Measurements from ENCODE around the gene VEGFC. TPM values are rescaled to one million over a fixed set of nuclear protein-coding genes. Genes with fewer than 3 reads are reported as not detected.

The VEGFC gene
- total RNA-seq, 4 donors from 2014 or later, result 34.4 to 58.7 (median 43.0) TPM

GRCh38 chr4:176676901-176677300 lies 115.8 kb downstream of the VEGFC start:
- WGBS, 2 donors, result 77 to 85% methylated on average over 4 of the region's 4 CpGs
- Histone ChIP-seq H3K27ac (no peak overlapping the region), H3K4me3 (replicated peaks in 1 of 3) (no peak overlapping the region), H3K36me3 (no peaks in the 10 kb centered on the region), H3K4me1 (no peaks in the 10 kb centered on the region), H3K9me3 (no peaks in the 10 kb centered on the region), H3K27me3 (no peaks in the 10 kb centered on the region)
- TF ChIP-seq CTCF (IDR thresholded peaks at IDR 0.05), result no peak
- no peak for TF ChIP-seq POLR2A (IDR thresholded peaks at IDR 0.05)
- intact Hi-C loops (cut with DNase I), result no loop called here
- DNase-seq, result peak in 1 of 2 donors; percentile 8

GRCh38 chr4:176675810-176676209 lies 116.9 kb downstream of the VEGFC start:
- whole genome bisulfite sequencing, 2 donors, result 91% methylated on average over 3 of the region's 3 CpGs
- TF ChIP-seq CTCF (IDR thresholded peaks at IDR 0.05), result no peak
- no peak for TF ChIP-seq POLR2A (IDR thresholded peaks at IDR 0.05)
- no peaks in the 10 kb centered on the region for H3K4me1 ChIP-seq

GRCh38 chr4:176671532-176671931 lies 121.2 kb downstream of the VEGFC start:
- no peaks in the 10 kb centered on the region for H3K27me3 ChIP-seq
- 74 to 84% methylated on average over 9 of the region's 9 CpGs for WGBS, 2 donors
- DNase-seq, result no peak
- no peaks in the 10 kb centered on the region for H3K4me1 ChIP-seq
- intact Hi-C loops (cut with DNase I), result no loop called here
- no peaks in the 10 kb centered on the region for H3K9me3 ChIP-seq
- no peak overlapping the region for H3K27ac ChIP-seq
- no peak overlapping the region for H3K4me3 ChIP-seq (replicated peaks in 1 of 3)
- no peaks in the 10 kb centered on the region for H3K36me3 ChIP-seq
- TF ChIP-seq CTCF (IDR thresholded peaks at IDR 0.05) (no peak), POLR2A (IDR thresholded peaks at IDR 0.05) (no peak)

More at GRCh38 chr4:176675810-176676209, 116.9 kb downstream of the VEGFC start:
- DNase-seq, result no peak
- Histone ChIP-seq H3K27me3 (no peaks in the 10 kb centered on the region), H3K36me3 (no peaks in the 10 kb centered on the region), H3K4me3 (replicated peaks in 1 of 3) (no peak overlapping the region), H3K27ac (no peak overlapping the region), H3K9me3 (no peaks in the 10 kb centered on the region)
- intact Hi-C loops (cut with DNase I), result no loop called here

GRCh38 chr4:176668324-176668723 lies 124.4 kb downstream of the VEGFC start:
- no peaks in the 10 kb centered on the region for H3K9me3 ChIP-seq
- no peak overlapping the region for H3K4me3 ChIP-seq (replicated peaks in 1 of 3)
- no peak for TF ChIP-seq POLR2A (IDR thresholded peaks at IDR 0.05)
- no peak for TF ChIP-seq CTCF (IDR thresholded peaks at IDR 0.05)
- H3K27me3 ChIP-seq, result no peaks in the 10 kb centered on the region
- no peak overlapping the region for H3K27ac ChIP-seq
- no peak for DNase-seq
- no peaks in the 10 kb centered on the region for H3K4me1 ChIP-seq
- 57 to 67% methylated on average over 2 of the region's 2 CpGs for WGBS, 2 donors
- intact Hi-C loops (cut with DNase I), result no loop called here
- H3K36me3 ChIP-seq, result no peaks in the 10 kb centered on the region

GRCh38 chr4:176664964-176665363 lies 127.8 kb downstream of the VEGFC start:
- no peaks in the 10 kb centered on the region for H3K27me3 ChIP-seq
- no peaks in the 10 kb centered on the region for H3K36me3 ChIP-seq
- TF ChIP-seq CTCF (IDR thresholded peaks at IDR 0.05) (no peak), POLR2A (IDR thresholded peaks at IDR 0.05) (no peak)
- no peak overlapping the region for H3K4me3 ChIP-seq (replicated peaks in 1 of 3)
- 80 to 89% methylated on average over 4 of the region's 4 CpGs for WGBS, 2 donors
- no peak for DNase-seq
- no peaks in the 10 kb centered on the region for H3K9me3 ChIP-seq
- no peaks in the 10 kb centered on the region for H3K4me1 ChIP-seq
- no peak overlapping the region for H3K27ac ChIP-seq
- intact Hi-C loops (cut with DNase I), result no loop called here
